ENCODE measurements around the gene CIAO2B.

CIAO2B gene

DNA sequence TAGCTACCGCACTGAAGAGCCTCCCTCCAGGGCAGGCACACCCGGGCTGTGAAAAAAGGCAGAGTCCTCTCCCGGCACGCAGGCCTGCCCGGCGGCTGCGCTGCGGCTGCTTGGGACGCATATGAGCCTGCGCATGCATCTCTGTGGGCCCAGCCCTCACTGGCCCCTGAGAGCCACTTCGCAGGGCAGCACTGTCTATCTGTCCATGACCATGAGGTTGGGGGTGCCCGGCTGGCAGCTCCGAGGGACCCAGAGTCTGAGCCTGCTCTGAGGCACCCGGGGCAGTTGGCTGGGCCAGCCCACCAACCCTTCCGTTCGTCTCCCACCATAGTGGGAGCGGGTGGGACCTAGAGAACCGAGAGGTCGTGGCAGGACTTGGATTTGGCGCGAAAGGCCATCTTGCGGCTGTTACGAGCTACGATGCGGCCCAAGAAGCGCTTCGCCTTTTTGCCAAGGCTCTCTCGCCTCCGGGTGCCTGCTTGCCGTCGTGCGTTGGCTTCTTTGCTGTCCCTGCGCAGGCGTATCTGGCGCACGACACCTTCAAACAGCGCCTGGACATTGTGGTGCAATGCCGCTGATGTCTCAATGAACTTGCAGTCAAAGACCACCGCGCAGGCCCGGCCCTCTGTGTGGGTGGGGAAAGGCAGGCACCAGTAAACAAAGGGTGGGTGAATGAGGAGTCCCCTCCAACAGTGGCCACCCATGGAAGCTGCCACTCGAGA is 12.3 kb downstream of the CIAO2B start:
- Histone ChIP-seq H3K27me3 (ENCODE audit: insufficient read depth, poor library complexity, severe bottlenecking) (peaks cover 36% of the 10 kb centered on the region), H3K27ac (replicated peaks) (no peak overlapping the region), H3K4me3 (replicated peaks; ENCODE audit: insufficient read depth, low read length) (no peak overlapping the region)
- no peak for DNase-seq (ENCODE audit: low read depth in 1 of 2, low spot score in 1 of 2)
- TF ChIP-seq POLR2AphosphoS5 (IDR thresholded peaks at IDR 0.05; ENCODE audit: low read depth): no peak
- no peak for TF ChIP-seq SPI1 (IDR thresholded peaks at IDR 0.05; ENCODE audit: borderline replicate concordance, low read depth)
- TF ChIP-seq, protein P1, sequence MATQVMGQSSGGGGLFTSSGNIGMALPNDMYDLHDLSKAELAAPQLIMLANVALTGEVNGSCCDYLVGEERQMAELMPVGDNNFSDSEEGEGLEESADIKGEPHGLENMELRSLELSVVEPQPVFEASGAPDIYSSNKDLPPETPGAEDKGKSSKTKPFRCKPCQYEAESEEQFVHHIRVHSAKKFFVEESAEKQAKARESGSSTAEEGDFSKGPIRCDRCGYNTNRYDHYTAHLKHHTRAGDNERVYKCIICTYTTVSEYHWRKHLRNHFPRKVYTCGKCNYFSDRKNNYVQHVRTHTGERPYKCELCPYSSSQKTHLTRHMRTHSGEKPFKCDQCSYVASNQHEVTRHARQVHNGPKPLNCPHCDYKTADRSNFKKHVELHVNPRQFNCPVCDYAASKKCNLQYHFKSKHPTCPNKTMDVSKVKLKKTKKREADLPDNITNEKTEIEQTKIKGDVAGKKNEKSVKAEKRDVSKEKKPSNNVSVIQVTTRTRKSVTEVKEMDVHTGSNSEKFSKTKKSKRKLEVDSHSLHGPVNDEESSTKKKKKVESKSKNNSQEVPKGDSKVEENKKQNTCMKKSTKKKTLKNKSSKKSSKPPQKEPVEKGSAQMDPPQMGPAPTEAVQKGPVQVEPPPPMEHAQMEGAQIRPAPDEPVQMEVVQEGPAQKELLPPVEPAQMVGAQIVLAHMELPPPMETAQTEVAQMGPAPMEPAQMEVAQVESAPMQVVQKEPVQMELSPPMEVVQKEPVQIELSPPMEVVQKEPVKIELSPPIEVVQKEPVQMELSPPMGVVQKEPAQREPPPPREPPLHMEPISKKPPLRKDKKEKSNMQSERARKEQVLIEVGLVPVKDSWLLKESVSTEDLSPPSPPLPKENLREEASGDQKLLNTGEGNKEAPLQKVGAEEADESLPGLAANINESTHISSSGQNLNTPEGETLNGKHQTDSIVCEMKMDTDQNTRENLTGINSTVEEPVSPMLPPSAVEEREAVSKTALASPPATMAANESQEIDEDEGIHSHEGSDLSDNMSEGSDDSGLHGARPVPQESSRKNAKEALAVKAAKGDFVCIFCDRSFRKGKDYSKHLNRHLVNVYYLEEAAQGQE (IDR thresholded peaks at IDR 0.05; ENCODE audit: insufficient replicate concordance, low read depth): no peak
- TF ChIP-seq, protein P2, sequence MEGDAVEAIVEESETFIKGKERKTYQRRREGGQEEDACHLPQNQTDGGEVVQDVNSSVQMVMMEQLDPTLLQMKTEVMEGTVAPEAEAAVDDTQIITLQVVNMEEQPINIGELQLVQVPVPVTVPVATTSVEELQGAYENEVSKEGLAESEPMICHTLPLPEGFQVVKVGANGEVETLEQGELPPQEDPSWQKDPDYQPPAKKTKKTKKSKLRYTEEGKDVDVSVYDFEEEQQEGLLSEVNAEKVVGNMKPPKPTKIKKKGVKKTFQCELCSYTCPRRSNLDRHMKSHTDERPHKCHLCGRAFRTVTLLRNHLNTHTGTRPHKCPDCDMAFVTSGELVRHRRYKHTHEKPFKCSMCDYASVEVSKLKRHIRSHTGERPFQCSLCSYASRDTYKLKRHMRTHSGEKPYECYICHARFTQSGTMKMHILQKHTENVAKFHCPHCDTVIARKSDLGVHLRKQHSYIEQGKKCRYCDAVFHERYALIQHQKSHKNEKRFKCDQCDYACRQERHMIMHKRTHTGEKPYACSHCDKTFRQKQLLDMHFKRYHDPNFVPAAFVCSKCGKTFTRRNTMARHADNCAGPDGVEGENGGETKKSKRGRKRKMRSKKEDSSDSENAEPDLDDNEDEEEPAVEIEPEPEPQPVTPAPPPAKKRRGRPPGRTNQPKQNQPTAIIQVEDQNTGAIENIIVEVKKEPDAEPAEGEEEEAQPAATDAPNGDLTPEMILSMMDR (IDR thresholded peaks at IDR 0.05; ENCODE audit: insufficient read depth, low read length): no peak
- TF ChIP-seq GABPA (IDR thresholded peaks at IDR 0.05; ENCODE audit: low read depth): no peak

DNA sequence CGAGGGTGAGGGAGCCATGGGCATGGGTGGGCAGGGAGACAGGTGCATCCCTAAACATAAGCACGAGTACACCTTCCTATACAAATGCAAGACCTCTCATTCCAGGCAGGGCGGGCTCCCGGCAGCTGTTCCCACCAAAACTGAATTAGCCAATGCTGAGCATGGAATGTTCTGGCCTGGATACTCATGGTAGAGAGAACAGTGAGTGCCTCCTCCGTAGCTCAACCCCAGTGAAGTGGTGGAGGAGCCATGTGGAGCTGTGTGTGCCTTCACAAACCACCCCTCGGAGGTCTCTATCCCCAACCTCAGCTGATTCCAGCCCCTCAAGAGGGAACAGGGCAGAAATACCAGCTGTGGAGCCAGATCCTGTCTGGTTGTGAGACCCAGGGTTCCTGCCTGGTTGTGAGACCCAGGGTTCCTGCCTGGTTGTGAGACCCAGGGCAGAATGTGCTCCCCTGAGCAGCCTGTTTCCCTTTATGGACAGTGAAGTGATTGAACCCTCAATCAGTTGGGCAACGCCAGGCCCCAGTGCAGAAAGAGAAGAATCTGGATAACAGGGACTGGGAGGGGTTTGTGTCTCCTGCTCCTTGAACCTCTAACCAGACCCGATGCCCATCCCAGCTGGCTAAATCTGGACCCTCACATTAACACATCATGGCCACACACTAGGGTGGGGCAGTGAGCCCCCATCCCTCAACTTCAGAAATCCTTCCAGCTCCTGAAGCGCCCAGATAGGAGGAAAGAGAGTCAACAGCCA is 13.1 kb downstream of the CIAO2B start:
- TF ChIP-seq SPI1 (IDR thresholded peaks at IDR 0.05; ENCODE audit: borderline replicate concordance, low read depth) (no peak), GABPA (IDR thresholded peaks at IDR 0.05; ENCODE audit: low read depth) (no peak), POLR2AphosphoS5 (IDR thresholded peaks at IDR 0.05; ENCODE audit: low read depth) (no peak)
- TF ChIP-seq, protein P1 (IDR thresholded peaks at IDR 0.05; ENCODE audit: insufficient replicate concordance, low read depth): no peak
- TF ChIP-seq, protein P2 (IDR thresholded peaks at IDR 0.05; ENCODE audit: insufficient read depth, low read length): no peak
- no peak for DNase-seq (ENCODE audit: low read depth in 1 of 2, low spot score in 1 of 2)
- H3K4me3 ChIP-seq (replicated peaks; ENCODE audit: insufficient read depth, low read length): no peak overlapping the region
- no peak overlapping the region for H3K27ac ChIP-seq (replicated peaks)
- peaks cover 32% of the 10 kb centered on the region for H3K27me3 ChIP-seq (ENCODE audit: insufficient read depth, poor library complexity, severe bottlenecking)

DNA sequence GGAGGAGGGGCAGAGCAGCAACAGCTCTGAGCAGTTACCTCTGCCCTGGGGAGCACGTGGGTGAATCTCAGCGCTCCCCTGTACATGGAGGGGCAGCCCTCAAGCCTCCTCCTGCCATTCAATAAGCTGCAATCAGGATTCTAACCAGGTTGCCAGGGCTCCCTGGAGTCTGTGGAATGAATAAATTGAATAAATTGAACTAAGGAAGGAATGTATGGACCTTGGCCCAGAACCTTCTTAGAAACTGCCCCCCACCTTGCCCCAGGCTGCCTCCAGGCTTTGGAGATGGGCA is 14.0 kb downstream of the CIAO2B start:
- no peak overlapping the region for H3K27ac ChIP-seq (replicated peaks)
- H3K4me3 ChIP-seq (replicated peaks; ENCODE audit: insufficient read depth, low read length): no peak overlapping the region
- TF ChIP-seq, protein P2 (IDR thresholded peaks at IDR 0.05; ENCODE audit: insufficient read depth, low read length): no peak
- no peak for TF ChIP-seq POLR2AphosphoS5 (IDR thresholded peaks at IDR 0.05; ENCODE audit: low read depth)
- TF ChIP-seq, protein P1 (IDR thresholded peaks at IDR 0.05; ENCODE audit: insufficient replicate concordance, low read depth): no peak
- no peak for TF ChIP-seq SPI1 (IDR thresholded peaks at IDR 0.05; ENCODE audit: borderline replicate concordance, low read depth)
- no peak for TF ChIP-seq GABPA (IDR thresholded peaks at IDR 0.05; ENCODE audit: low read depth)
- H3K27me3 ChIP-seq (ENCODE audit: insufficient read depth, poor library complexity, severe bottlenecking): peaks cover 25% of the 10 kb centered on the region
- no peak for DNase-seq (ENCODE audit: low read depth in 1 of 2, low spot score in 1 of 2)
